GM19438 (cell line): ENCODE results near the gene C1orf74.

Experiments used
- ATAC-seq: cut with Tn5 transposase; IDR thresholded peaks from one replicate; pipeline ENCODE4 v1.9.1; 2021; ENCODE audit warnings: low read depth; ENCODE audit not compliant: unreplicated experiment

Gene C1orf74

GRCh38 chr1:209774592-209774991, 9.8 kb downstream of the C1orf74 start:
- peak; percentile 61 for ATAC-seq

- ATAC-seq, result no peak
Measured at GRCh38 chr1:209772126-209772525, 12.2 kb downstream of the C1orf74 start.

GRCh38 chr1:209770636-209771415, 13.5 kb downstream of the C1orf74 start:
- no peak for ATAC-seq

- ATAC-seq, result no peak
Measured at GRCh38 chr1:209769971-209770370, 14.4 kb downstream of the C1orf74 start.

GRCh38 chr1:209769171-209769904, 15.0 kb downstream of the C1orf74 start:
- peak; percentile 87 for ATAC-seq

- peak; percentile 73 for ATAC-seq
Measured at GRCh38 chr1:209768354-209768774, 16.0 kb downstream of the C1orf74 start.

GRCh38 chr1:209767706-209768105, 16.7 kb downstream of the C1orf74 start:
- no peak for ATAC-seq

- no peak for ATAC-seq
Measured at GRCh38 chr1:209767096-209767495, 17.3 kb downstream of the C1orf74 start.

GRCh38 chr1:209766051-209766450, 18.3 kb downstream of the C1orf74 start:
- no peak for ATAC-seq

- ATAC-seq, result no peak
Measured at GRCh38 chr1:209761011-209761635, 23.2 kb downstream of the C1orf74 start.

- no peak for ATAC-seq
Measured at GRCh38 chr1:209759829-209760359, 24.5 kb downstream of the C1orf74 start.

GRCh38 chr1:209758400-209758799, 26.0 kb downstream of the C1orf74 start:
- ATAC-seq, result no peak

- peak; percentile 31 for ATAC-seq
Measured at GRCh38 chr1:209756615-209757445, 27.5 kb downstream of the C1orf74 start.

GRCh38 chr1:209755926-209756614, 28.3 kb downstream of the C1orf74 start, which contains the start of gene TRAF3IP3:
Gene TRAF3IP3 (plus strand): TSS chr1:209756053. CDS start chr1:209760040, 3,987 bp downstream.
- ATAC-seq, result peak; percentile 68

- ATAC-seq, result no peak
Measured at GRCh38 chr1:209755256-209755655, 29.1 kb downstream of the C1orf74 start.

GRCh38 chr1:209752890-209753289, 31.5 kb downstream of the C1orf74 start:
- ATAC-seq, result no peak

- peak; percentile 51 for ATAC-seq
Measured at GRCh38 chr1:209751627-209752231, 32.6 kb downstream of the C1orf74 start.

- no peak for ATAC-seq
Measured at GRCh38 chr1:209749670-209750323, 34.6 kb downstream of the C1orf74 start.

GRCh38 chr1:209749205-209749604, 35.2 kb downstream of the C1orf74 start:
- no peak for ATAC-seq
